Osteocyte (in vitro differentiated cells): Measurements from ENCODE around the gene PNPLA2. TPM values are rescaled to one million over a fixed set of nuclear protein-coding genes. Genes with fewer than 3 reads are reported as not detected.

ENCODE experiments used
- DNase-seq: peaks from one replicate; pipeline ENCODE4 v3.0.0; 2021; ENCODE audit warnings: mixed read lengths; ENCODE audit not compliant: unreplicated experiment; ENCODE audit errors: extremely low spot score
- H3K27ac Mint-ChIP-seq: one replicate; pipeline ENCODE4 v1.8.0; 2021; ENCODE audit warnings: mild to moderate bottlenecking, mixed read lengths; ENCODE audit not compliant: unreplicated experiment
- H3K27me3 Mint-ChIP-seq: one replicate; pipeline ENCODE4 v1.8.0; 2021; ENCODE audit warnings: mixed read lengths; ENCODE audit not compliant: unreplicated experiment
- H3K36me3 Mint-ChIP-seq: one replicate; pipeline ENCODE4 v1.8.0; 2021; ENCODE audit warnings: mixed read lengths; ENCODE audit not compliant: unreplicated experiment
- H3K4me1 Mint-ChIP-seq: one replicate; pipeline ENCODE4 v1.8.0; 2021; ENCODE audit warnings: mixed read lengths; ENCODE audit not compliant: unreplicated experiment
- H3K4me3 Mint-ChIP-seq: one replicate; pipeline ENCODE4 v1.8.0; 2021; ENCODE audit warnings: mild to moderate bottlenecking, moderate library complexity, mixed read lengths; ENCODE audit not compliant: unreplicated experiment
- H3K9me3 Mint-ChIP-seq: one replicate; pipeline ENCODE4 v1.8.0; 2021; ENCODE audit warnings: mixed read lengths; ENCODE audit not compliant: unreplicated experiment
- total RNA-seq: library from RNA; stranded (reverse); gene quantifications from 2 replicates; pipeline ENCODE4 v1.2.1, GENCODE V29; 2021
- TF ChIP-seq, protein P1 (sequence below): fragments of 200-600 bp; sonication (generic); IDR thresholded peaks from 2 replicates; pipeline ENCODE4 v1.5.0; 2021; ENCODE audit warnings: antibody characterized with exemption, mild to moderate bottlenecking, moderate library complexity

PNPLA2 gene
- total RNA-seq, 1 donor from 2014 or later, result 96.4 TPM

DNA sequence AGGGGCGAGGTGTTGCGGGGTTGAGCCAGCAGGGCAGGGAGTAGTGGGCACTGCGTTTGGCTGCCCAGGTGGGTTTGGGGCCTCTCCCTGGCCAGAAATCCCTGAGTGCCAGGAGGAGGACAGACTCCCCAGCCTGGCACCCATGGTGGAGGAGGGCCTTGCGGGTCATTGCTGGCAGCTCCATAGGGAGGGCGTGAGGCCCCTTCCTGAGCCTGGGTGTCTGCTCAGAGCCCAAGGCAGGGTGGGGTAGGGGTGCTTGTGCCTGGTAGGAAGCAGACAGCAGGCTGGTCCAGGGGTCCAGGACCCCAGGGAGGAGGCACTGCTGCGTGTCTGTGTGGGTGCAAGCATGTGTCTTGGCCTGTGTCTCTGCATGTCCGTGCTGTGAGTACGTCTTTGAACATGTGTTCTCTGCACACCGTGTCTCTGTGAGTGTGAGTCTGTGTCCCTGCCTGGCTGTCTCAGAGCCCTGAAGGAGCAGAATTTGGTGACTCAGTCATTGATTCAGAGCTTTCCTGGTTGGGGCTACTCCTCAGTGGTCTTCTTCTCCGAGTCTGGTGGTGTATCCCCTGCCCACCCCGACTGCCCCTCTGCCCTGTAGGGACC lies 27.9 kb downstream of the PNPLA2 start:
- Mint-ChIP-seq H3K4me1 (peaks cover 45% of the 10 kb centered on the region), H3K36me3 (no peaks in the 10 kb centered on the region), H3K9me3 (no peaks in the 10 kb centered on the region), H3K27ac (peak overlapping the region; percentile 96), H3K27me3 (no peaks in the 10 kb centered on the region), H3K4me3 (peak overlapping the region; percentile 45)
- DNase-seq, result no peak
- TF ChIP-seq, protein P1, sequence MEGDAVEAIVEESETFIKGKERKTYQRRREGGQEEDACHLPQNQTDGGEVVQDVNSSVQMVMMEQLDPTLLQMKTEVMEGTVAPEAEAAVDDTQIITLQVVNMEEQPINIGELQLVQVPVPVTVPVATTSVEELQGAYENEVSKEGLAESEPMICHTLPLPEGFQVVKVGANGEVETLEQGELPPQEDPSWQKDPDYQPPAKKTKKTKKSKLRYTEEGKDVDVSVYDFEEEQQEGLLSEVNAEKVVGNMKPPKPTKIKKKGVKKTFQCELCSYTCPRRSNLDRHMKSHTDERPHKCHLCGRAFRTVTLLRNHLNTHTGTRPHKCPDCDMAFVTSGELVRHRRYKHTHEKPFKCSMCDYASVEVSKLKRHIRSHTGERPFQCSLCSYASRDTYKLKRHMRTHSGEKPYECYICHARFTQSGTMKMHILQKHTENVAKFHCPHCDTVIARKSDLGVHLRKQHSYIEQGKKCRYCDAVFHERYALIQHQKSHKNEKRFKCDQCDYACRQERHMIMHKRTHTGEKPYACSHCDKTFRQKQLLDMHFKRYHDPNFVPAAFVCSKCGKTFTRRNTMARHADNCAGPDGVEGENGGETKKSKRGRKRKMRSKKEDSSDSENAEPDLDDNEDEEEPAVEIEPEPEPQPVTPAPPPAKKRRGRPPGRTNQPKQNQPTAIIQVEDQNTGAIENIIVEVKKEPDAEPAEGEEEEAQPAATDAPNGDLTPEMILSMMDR, result no peak

DNA sequence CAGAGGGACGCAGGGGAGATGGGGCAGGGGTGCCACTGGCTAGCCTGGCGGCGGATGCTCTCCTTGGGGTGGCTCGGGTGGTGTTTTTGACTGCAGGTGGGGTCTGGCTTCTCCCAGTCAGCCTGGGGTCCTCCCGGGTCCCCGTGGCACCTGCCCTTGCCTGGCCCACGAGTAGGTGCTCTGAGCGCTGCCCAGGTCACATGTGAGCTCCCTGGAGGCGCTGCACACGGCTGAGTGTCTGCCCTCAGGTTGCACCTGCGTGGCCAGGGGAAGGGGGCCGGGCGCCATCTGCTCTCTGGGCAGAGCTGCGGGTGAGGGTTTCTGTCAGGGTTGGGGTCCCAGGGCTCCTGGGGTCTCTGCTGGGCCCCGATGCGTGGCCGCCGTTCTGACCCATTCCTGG lies 29.2 kb downstream of the PNPLA2 start:
- Mint-ChIP-seq H3K9me3 (no peaks in the 10 kb centered on the region), H3K4me3 (no peak overlapping the region), H3K27ac (no peak overlapping the region), H3K4me1 (peaks cover 50% of the 10 kb centered on the region), H3K36me3 (no peaks in the 10 kb centered on the region), H3K27me3 (no peaks in the 10 kb centered on the region)
- TF ChIP-seq, protein P1, result no peak
- no peak for DNase-seq

- no peak overlapping the region for H3K27ac Mint-ChIP-seq
- H3K9me3 Mint-ChIP-seq, result no peaks in the 10 kb centered on the region
- no peaks in the 10 kb centered on the region for H3K36me3 Mint-ChIP-seq
- H3K4me3 Mint-ChIP-seq, result peak overlapping the region; percentile 38
- peaks cover 50% of the 10 kb centered on the region for H3K4me1 Mint-ChIP-seq
- H3K27me3 Mint-ChIP-seq, result no peaks in the 10 kb centered on the region
- no peak for DNase-seq
- TF ChIP-seq, protein P1, result peak; percentile 83
Measured at GRCh38 chr11:848380-848931, 29.7 kb downstream of the PNPLA2 start.

GRCh38 chr11:849104-849824 lies 30.6 kb downstream of the PNPLA2 start:
- DNase-seq, result no peak
- Mint-ChIP-seq H3K9me3 (no peaks in the 10 kb centered on the region), H3K36me3 (no peaks in the 10 kb centered on the region), H3K4me1 (peaks cover 46% of the 10 kb centered on the region), H3K4me3 (peak overlapping the region; percentile 71), H3K27me3 (no peaks in the 10 kb centered on the region), H3K27ac (no peak overlapping the region)
- TF ChIP-seq, protein P1, result no peak
